Muscle of back (tissue), 11 donors: ENCODE data around the gene ANKS1A. TPM values are rescaled to one million over a fixed set of nuclear protein-coding genes. Genes with fewer than 3 reads are reported as not detected.

Experiments used
- DNase-seq, 3 donors: peaks; one replicate each; pipeline versions ENCODE4 v3.0.0 to v3.0.0-alpha.2; 2013
- polyA plus RNA-seq, 10 donors: library from polyadenylated mRNA; unstranded; fragments of 120-200 nt; gene quantifications; one replicate each; pipeline ENCODE4 v1.2.1, GENCODE V29; 2013; ENCODE audit not compliant: insufficient read length in 10 of 10

ANKS1A gene
- polyA plus RNA-seq, 10 donors = 27.0 to 45.3 (median 34.3) TPM

DNA sequence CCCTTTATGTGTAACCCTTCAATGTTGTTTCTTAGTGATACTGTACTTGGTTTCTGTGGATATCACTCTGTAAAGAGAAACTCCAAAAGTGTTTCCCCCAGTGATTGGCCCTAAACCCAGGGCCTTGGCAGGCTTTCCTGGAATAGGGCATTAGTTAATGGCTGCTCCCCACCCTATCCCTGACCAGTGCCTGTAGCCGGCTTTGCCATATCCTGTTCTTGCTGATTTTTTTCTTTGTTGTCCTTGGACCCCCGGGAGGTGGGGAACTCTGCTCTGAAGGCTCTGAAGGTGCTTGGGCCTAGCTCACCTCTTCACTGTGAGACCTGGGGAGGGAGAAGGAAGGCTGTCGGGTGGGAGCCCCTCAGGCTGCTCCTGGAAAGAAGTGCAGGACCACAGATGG, 131.9 kb downstream of the ANKS1A start:
- DNase-seq = peak in 1 of 3 donors; percentile 24

DNA sequence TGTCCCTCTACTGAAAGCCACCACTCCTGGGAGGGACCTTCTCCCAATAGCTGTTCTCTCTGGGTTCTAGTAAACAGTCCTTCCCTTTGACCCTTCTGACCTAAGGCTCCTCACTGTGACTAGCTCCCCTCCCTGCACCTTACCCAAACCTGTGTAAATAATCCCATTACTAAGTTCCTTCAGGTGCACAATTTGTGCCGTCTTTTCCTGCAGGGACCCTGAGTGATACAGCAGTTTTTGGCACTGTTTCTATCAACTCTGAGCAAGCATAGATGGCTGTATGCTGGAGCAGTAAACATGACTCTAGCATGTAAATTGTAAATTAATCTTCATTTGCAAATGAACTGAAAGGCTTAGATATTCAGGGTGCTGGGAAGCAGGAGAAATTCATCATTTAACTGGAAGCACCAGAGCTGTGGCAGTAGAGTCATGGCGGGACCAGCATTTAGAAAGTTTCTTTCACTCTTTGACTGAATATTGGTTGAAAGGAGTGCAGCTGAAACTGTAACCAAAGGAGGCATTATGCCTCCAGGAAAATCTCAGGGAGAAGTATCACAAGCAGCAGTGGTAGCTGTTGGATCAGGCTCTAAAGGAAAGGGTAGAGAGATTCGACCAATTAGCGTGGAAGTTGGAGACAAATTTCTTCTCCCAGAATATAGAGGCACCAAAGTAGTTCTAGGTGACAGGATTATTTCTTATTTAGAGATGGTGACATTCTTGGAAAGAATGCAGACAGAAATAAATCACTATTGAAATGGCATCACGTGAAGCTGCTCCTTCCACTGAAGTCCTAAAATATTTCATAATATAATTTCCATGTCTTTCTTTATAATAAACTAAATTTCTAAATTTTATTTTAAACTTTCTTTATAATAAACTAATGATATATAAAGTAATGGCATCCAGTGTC, 134.3 kb downstream of the ANKS1A start:
- DNase-seq = no peak

DNA sequence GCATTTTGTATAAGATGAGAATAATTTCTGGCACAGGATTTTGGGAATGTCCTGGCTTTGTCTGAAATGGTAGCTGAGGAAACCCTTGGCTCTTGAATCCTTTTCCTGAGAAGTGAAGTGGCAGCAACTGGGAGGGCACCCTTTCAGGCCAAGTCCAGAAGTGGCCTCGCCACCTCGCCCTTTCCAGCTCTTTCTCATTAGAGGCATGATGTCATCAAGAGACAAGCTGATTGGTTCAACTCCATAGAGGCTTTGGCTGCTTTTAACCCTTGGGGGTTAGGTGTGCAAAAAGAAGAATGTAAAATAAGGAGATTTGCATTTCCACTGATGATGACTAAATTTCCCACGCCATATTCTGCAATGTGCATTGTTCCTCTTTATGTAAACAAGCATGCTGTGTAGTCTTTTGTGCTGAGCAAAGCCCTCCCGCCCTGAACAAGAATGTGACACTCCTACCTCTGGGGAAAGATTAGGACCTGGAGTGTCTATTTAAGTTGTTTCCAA, 135.5 kb downstream of the ANKS1A start:
- peak in 1 of 3 donors; percentile 73 for DNase-seq

DNA sequence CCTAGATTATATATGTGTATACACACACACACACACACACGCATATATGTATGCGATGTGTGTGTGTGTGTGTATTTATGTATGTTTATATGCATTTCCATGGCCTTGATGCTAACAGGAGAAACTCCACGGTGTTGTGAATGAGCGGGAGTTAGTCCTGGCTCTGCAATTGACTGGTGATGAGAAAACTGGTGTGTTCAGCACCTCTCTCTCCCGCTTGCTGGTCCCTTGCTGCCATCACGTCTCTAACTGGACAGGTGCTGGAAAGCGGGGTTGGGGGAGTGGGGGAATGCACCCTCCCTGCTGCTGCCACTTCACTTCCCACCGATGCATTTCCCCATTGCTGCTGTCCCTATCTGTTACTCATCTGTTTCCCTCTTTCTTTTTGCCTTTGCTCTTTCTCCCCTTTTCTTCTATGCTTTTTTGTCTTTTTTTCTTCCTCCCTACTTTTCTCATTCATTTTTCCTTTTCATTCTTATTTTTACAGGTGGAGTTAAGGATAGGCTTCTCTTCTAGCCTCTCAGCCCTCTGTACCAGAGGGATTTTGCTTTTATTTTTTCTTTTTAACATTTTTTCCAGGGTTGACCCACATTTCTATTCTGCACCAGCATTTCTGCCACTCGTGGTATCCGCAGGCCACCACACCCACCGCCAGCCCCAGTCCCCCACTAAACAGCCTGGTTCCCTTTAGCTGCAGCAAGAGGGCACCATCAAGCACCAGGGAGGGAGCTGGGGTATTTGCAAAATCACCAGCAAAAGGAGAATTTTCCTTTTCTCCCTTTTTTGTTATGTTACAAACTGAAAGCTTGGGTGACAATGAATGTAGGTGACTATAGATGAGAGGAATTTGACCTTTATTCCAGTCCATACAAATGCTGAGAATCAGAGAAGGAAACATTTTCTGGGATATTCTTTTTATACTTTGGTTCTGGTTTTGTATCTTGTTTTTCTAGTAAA, 136.5 kb downstream of the ANKS1A start:
- no peak for DNase-seq

DNA sequence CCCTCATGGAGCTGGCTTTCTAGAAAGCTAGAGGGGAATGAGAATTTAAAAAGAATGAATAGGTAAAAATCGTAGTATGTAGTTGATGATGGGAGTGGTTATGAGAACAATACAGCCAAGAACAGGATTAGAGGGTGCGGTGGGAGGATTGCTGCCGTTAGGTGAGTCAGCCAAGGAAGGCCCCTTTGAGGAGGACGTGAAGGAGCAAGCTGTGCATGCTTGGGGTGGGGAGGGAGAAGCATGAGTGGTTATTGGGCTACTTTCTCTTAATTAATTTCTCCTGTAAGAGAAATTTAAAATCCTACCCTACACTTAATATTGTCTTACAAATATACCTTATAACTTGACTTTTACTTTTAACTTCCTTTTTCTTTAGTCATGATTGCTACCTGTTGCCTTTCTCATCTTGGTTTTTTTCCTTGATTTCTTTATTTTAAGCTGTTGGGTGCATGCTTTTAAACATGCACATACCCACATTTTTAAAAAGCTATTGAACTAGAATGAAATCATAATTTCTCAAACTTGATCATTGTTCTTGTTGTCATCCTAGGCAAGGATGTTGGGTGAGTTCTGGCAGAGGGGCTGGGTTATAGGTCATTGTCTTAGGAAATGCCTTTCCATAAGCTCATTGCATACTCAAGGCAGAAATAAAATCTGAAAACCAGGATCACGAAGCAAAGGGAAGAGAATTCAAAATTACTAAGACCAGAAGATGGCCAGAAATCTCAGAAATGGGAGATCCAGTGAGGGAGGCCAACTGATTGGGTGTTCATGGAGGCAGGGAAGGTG, 137.6 kb downstream of the ANKS1A start:
- DNase-seq = no peak

DNA sequence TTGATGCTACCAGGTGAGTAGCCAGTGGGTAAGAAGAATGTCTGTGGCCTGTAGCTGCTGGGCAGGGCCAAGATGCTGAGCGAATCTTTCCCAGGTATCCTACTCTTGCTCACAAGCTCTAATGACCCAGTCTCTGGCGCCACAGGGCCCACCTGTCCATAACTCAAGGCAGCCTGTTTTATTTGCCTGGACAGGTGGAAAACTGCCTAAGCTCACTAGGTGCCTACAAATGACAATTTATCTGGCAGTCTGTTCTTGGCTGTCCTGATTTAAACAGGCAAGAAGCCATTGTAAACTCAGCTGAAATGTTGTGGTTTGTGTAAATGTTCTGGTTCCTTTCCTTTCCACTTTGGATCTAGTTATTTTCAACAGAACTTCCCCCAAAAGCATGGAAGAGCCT, 138.8 kb downstream of the ANKS1A start:
- DNase-seq = no peak

DNA sequence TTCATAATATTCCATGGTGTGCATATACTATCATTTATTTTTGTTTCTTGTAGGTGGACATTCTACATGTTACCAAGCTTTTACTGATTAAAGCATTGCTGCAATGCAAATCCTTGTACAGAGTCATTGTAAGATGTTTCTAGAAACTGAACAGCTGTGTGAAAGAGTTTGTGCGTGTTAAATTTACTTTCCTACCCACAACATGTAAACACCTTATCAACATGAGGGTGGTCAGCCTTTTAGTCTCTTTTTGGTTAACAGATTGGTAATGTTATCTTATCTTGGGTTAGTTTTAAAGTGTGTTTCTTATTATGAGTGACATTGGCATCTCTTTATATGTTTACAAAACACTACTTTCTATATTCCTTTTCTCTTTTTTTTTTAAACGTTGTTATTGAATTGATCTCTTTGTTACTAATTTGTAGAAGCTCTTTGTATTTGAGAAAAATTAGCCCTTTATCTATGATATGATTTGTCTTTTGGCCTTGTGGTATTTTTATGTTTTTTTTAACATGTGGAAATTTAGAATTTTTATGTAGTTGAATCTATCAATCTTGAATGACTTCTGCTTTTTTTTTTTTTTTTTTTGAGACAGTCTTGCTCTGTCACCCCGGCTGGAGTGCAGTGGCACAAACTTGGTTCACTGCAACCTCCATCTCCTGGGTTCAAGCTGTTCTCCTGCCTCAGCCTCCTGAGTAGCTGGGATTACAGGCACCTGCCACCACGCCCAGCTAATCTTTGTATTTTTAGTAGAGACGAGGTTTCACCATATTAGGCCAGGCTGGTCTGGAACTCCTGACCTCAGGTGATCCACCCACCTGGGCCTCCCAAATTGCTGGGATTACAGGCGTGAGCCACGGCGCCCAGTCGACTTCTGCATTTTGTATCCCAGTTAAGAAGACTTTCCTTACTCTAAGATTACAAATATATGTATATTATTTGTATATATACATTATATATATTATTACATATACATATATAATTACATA, 140.0 kb downstream of the ANKS1A start:
- DNase-seq = no peak

DNA sequence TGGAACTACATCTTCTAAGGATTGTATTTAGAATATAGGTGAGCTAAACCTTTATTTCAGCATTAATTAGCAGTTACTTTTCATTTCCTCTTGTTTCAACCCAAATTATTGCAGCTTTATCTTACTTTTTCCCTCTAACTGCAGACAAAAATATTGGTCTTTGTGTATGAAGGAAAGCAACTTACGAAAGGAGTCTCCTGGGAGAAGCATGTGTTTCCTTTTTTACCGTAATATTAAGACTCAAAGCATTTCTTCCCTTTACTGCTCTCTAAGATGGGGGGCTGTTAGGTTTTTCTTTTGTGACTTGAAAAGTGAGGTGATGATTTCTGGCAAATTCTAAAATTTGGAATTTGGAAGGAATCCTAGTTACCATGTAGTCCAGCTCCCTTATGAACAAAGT, 141.0 kb downstream of the ANKS1A start:
- peak in 1 of 3 donors; percentile 38 for DNase-seq

DNA sequence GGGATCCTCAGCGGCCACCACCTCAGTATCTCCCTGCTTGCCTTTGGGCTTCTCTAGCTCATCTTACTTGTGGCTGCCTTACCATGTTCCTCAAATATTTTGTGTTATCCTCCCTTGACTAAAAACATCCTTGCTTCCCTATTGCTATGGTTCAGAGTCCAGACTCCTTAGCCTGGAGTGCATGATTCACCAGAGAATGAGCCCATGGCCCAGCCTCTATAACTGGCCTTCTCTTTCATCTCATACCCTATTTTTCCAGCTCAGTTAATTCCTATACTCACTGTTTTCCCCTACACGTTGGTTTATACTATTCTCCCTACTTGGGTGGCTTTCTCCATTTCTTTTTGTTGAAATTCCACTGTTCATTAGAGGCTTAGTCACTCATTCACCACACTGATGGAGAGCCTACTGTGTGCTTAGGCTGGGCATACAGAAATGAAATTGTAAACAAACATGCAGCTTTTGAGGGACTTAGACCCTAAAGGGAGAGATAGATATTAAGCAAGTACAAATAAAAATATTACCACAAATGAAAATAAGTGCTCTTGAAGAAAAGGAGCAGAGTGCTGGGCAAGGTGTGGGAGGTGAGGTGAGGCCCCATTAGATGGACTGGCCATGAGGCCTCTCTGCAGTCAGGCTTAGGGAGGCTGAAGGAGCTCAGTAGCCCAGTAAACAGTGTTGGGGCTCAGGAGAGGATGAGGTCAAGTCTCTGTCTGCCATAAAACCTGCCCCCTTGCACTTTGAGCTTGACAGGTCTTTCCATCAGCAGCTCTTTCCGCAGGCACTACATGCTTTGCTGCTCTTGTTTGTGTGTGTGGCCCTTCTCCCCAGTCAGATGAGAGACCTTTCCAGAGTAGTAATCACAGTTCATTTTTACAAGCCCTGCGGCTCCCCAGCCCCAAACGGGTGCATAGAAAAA, 142.8 kb downstream of the ANKS1A start:
- DNase-seq = no peak

DNA sequence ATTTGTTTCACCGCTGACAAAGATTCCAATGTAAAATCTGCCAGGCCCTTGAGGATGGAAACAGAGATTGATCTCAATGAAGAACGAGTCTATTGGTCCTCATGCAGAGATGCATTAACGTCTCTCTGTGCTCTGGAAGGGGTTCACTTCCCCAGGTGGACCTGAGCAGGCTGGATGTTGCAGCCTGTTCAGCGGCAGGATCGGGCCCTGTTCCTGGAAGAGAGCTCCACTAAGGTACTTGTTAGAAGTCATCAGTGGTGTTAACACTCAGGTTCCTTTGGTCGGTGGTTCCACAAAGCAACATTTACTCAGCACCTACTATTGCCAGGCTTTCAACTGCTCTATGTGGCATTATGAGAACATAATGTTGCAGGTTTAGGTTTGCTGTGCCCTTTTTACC, 144.6 kb downstream of the ANKS1A start:
- no peak for DNase-seq

DNA sequence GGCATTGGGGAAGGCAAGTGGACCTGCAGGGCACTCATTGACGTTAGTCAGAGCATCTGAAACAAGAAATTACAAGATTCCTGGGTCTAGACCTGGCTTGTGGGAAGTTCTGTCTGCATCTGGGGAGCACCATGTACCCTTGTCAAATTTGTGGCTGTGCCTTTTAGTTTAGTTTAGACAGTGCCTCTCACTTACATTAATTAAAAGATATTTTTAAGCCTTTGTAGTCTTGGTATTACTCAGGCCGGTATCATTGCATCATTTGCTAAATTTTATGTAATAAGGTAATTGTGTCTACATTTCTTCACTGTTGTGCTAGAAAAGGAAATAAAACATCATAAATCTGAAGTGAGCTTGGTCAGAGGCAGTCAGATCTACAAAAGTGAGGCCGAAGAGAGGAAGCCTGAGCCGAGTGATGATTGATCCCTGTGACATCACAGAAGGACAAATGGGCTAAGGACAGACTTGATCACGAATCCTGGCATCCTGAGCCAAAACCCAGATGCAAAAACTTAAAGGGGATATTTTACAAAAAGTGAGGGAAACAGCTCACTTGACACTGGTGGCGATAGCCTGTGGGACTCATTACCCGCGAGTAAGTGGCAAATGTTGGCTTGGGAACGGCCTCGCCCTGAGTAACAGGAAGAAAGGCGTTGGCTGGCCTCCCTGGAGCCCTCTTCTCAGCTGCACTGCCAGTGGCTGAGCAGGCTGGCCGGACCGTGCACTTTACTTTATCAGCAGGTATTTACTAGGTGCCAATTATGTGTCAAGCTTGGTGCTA, 145.5 kb downstream of the ANKS1A start:
- no peak for DNase-seq

DNA sequence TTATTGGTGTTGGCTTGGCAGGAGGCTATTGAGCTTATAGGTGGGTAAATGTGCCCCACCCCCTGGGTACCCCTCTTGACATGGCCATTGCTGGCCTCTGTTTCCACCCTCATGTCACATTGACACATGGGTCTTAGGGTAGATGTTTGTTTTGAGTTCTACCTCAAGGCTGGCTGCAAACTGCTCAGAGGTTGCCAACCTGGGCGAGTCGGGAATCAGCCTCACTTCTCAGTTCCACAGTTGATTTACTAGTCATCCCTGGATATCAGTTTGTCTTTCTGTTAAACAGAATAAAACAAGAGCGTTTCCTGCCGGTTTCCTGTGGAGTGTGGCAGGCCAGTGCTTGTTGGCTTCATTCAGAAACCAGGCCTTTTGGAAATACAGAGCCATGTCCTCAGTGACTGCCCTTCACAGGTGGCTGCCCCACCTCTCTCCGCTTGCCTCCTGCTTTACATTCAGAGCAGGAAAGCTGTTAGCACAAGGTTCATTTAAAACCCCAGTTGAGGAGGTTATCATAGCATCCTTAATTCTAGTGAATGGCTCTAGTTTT, 146.5 kb downstream of the ANKS1A start:
- no peak for DNase-seq

DNA sequence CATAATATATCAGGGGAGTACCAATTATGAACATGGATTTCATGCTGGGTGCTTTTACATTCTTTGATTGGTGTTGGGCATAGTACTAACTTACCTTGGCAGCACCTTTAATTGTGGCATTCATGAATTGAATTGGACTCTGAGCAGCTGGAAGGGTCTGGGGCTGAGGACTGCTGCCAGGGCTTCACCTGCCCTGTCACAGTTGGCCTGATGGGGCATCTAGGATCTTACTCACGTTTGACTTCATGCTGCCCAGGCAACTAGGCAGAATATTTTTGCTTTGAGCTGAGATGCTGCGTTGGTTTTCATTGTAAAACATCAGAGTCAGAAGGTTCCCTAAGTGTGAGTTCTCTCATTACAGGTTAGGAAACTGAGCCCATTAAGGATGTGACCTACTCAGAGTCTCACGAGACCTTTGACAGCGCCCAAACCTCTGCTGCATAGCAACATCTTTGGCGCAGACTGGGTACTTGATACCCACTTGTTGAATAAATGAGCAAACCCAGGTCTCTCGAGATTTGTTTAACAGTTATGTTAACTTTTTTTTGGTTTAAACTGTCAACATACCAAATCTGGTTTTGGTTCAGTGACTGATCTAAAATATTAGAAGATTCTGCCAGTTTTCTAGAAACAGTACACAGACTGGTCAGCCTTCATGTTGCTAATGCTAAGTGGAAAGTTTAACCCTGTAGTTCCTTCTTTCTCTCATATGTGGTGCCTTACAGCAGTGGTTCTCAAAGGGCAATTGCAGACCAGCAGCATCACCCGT, 147.2 kb downstream of the ANKS1A start:
- no peak for DNase-seq

DNA sequence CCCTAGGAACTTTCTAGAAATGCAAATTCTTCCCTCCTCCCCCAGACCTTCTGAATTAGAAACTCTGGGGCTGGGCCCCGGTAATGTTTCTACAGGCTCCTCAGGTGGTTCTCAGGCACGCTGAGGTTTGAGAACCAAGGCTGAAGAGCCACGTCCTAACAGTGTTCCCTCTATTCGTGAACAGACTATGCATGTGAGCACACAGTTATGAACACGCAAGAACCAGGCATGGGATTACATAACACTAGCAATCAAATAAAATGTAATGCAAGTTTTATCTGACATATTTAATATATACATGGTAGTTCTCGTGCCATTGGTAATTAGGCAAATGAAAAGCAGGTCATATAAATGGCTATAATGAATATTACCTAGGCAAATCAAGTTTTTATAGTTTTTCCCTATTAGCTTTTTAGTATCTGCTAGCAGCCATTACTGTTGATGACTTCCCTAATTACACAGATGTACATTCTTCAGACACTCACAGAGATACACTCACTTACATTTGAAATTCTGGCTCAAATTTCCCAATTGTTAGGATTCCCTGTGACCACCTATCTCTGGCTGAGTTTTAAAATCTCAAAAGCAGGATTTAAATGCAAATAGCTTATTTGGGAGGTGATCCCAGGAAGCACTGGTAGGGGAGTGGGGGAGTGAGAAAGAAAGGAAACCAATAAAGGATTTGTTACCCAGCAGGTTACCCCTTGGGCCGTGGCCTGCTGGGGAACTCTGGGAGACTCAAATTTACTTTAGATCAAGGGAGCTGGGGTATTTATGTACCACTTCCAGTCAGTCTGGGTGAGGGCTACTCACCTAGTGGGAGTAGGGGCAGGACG, 148.0 kb downstream of the ANKS1A start:
- no peak for DNase-seq

DNA sequence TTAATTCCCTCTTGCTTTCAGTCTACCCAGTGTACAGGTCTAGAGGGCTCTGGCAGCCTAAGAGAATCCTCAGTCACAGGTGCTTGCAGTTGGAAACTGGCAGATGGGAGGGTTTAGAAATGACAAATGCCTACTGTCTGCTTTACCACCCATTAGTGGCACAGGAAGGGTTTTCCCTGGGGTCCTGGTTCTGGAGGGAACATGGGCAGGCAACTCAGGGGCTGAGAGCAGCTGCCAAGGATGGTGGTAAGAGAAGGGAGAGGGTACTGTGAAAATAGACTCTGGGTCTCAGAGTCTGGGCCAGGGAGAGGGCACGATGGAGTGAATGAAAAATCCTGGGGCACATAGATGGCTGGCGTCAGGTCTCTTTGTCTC, 148.6 kb downstream of the ANKS1A start:
- no peak for DNase-seq

DNA sequence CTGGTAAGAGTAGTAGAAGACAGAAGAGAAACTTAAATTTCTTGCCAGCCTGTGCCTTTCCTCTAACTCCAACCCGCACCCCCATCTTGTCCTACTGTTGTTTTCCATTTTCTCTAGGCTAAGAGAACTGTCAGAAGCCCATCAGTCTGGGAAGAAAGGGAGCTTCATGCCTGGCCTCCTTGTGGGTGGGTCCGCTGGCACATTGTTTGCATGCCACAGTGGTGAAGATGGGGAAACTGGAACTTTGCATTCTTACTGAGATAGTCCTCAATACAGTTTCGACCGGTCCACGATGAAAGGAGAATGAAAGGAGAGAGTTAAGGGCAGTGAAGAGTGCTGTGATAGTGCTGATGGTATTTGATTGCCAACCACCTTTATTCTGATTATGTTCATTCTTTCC, 149.0 kb downstream of the ANKS1A start:
- no peak for DNase-seq
